GM18861 (cell line): ENCODE measurements around the gene ARL4D.
"Not testable (repeated sequence)": the region's sequence is repeated elsewhere in the genome, so short reads cannot be mapped to it uniquely, and the experiment has no call there.

Experiments
- ATAC-seq: cut with Tn5 transposase; IDR thresholded peaks from one replicate; pipeline ENCODE4 v1.9.1; 2021; ENCODE audit not compliant: unreplicated experiment

ARL4D gene

GRCh38 chr17:43419375-43419882 is 20.6 kb downstream of the ARL4D start:
- ATAC-seq: not testable (repeated sequence)

- no peak for ATAC-seq
Observed at GRCh38 chr17:43423777-43424455, 25.1 kb downstream of the ARL4D start.

DNA sequence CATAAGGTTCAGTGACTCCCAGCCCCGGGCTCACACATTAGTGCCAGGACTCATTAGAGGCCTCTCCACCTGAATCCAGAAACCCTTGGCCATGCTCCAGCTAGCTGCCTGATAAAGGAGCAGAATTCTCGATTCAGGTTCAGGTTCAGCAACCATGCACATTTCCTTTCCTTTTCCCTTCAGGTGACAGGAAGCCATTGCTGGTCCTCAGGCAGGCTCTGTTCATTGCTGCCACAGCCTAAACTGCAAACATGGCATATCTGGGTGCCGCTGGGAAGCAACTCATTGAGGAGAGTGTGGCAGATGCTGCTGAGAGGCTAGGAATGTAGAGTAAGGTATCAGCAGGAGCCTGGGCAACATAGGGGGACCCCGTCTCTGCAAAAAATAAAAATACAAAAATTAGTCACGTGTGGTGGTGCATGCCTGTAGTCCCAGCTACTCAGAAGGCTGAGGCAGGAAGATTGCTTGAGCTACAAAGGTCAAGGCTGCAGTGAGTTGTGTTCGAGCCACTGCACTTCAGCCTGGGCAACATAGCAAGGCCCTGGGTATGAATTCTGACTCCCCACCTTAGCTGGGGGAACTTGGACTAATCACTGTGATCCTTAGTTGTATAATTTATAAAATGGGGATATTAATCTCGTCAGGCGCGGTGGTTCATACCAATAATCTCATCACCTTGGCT is 28.7 kb downstream of the ARL4D start:
- ATAC-seq: no peak

DNA sequence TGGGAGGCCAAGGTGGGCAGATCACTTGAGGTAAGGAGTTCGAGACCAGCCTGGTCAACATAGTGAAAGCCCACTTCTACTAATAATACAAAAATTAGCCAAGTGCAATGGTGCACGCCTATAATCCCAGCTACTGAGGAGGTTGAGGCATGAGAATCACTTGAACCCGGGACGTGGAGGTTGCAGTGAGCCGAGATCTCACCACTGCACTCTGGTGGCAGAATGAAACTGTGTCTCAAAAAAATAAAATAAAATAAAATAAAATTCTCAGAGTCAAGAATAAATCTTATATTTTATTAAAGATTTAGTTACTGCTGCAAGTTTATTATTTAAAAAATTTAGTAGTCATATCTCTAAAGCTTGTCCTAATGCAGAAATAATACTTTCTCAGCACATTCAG is 29.7 kb downstream of the ARL4D start:
- no peak for ATAC-seq

DNA sequence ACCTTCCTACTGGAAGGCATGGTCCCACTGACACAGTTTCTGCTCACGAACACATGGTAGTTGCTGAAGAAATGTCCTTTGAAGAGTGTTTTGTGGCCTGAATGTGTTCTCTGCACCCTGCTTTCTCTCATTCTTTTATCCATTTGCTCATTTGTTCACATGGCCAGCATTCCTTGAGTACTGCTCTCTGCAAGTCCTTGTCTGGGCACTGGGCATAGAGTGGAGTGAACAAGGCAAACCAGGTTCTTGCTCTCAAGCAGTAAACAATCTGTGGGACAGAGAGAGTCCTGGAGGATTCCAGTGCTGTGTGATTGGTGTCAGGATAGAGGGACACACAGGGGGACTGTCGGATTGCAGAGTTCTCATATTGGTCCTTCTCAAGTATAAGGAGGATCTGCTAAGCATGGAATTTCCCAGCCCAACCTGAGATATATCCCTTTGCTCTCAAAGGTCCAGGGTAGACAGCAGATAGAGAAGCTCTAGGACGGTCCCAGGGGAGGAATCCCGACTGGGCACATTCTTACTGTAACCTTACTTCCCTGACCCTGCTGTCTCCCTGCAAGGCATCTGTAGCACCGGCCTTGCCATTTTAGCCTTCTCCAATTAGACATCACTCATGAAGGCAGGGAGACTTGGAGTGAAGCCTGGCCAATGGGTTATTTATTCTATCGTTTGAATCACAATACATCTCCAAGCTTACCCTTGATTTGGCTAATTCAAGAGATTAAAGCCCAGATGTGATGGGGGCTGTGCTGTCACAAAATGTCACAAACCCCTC is 32.3 kb downstream of the ARL4D start:
- ATAC-seq: no peak

- ATAC-seq: no peak
Observed at GRCh38 chr17:43431714-43432523, 33.1 kb downstream of the ARL4D start.

DNA sequence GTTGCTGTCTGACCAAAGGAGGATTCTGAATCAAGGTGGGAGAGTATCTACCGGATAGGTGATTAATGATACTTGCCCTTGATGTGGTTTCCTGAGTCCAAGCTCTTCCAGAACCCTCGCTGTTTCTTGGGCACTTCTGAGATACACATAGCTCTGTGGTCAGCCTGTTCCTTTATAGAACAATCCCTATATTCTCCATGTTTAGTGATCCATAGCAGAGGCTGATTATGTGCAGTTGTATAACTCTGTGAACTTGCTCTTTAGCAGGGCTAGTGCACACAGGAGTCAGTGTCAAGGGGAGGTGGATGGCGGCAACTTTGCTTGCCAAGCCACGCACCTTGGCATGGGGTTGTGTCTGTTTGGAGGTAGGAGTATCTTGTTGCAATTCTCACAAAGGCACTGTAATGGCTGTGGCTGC is 36.1 kb downstream of the ARL4D start:
- no peak for ATAC-seq

GRCh38 chr17:43437756-43438155 is 39.0 kb downstream of the ARL4D start:
- ATAC-seq: no peak

GRCh38 chr17:43438626-43439025 is 39.8 kb downstream of the ARL4D start:
- no peak for ATAC-seq

GRCh38 chr17:43439041-43439440 is 40.2 kb downstream of the ARL4D start:
- ATAC-seq: no peak

DNA sequence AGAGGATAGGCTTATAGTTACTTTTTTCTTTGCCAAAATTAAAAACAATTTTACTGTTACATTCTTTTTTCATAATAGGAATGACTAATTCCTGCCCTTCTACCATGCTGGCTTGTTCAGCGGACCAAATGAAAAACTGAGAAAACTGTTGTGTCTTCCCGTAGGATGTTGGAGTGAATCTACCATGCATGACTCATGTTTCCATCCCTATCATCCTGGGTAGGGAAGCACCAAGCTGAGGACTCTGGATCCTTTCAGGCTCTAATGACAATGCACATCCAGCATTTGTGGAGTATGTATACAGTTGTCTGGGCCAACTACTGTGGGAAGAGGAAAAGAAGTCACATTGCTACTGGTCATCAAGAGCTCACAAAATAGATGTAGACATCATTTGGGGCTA is 43.9 kb downstream of the ARL4D start:
- no peak for ATAC-seq

GRCh38 chr17:43443381-43443780 is 44.6 kb downstream of the ARL4D start:
- ATAC-seq: no peak

DNA sequence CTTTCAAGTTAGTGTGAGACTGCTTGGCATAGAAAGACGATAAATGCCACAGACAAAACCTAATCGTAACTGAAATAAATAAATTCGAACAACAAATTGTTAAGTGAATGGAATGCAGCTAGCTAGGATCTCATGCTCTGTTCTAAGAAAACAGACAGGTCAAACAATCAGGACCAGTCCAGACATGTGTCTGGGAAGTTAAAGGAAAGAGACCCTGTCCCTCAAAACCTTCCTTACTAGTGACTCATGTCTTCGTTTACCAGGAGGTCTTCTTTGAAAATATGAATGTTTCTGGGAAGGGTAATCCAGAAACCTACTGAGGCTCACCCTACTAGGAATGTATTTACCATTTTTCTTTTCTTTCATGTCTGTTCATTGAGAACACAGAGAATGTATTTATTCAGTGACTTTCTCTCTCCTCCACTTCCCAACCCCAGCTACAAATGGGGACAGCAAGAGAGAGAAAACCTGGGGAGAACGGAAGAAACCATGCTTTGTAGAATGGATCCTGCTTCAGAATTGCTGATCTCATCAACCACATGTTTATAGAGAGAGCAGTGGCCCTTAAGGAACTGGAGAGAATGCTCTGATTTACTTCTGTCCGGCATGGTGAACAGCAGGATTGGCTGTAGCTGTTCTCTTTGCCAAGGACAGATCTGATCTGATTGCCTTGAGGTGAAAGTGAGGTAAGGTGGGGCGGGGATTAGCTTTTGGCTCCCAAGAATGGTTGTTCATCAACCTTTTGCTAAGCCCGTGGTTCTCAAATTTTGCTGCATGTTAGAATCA is 45.6 kb downstream of the ARL4D start:
- no peak for ATAC-seq

GRCh38 chr17:43445009-43445589 is 46.3 kb downstream of the ARL4D start:
- no peak for ATAC-seq

- ATAC-seq: no peak
Observed at GRCh38 chr17:43446773-43447172, 48.0 kb downstream of the ARL4D start.

DNA sequence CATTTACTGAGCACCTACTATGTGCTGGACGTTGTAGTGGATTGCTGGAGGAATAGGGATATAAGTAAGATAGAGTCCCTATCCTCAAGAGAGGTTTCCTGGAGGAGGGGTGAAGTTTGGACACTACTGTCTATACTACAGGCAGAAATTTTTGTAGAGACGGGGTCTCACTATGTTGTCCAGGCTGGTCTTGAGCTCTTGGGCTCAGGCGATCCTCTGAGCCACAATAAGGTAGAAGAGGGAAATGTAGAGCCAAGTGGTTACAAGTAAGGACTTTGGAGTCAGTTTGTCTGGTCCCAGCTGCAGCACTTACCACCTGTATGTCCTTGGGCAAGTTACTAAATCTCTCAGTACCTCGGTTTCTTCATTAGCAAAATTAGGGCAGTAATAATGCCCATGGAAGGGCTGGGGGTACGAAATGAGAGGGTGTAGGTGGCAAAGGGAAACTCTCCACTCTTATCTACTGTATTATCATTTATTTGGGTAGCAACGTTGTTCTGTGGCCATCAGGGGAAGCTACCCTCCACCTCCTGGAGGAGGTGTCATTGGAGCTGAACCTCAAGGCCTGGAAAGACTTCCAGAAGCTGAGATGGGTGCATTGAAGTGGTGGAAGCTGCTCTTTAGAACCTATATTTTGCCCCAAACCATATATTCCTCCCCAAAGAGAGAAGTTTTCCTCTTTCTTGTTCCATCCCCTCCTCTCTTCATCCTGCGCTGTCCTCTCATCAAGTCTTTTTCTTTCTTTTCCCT is 50.1 kb downstream of the ARL4D start:
- no peak for ATAC-seq

- no peak for ATAC-seq
Observed at GRCh38 chr17:43449470-43450248, 50.9 kb downstream of the ARL4D start.
